GM12873 (cell line): ENCODE measurements around the gene MCOLN1.

Experiments used
- CTCF ChIP-seq: IDR thresholded peaks from 2 replicates; pipeline ENCODE4 v1.5.1; 2012; ENCODE audit warnings: low read depth, mild to moderate bottlenecking, moderate library complexity, low read length, control low read depth; ENCODE audit not compliant: insufficient read depth; ENCODE audit errors: missing control alignments

The MCOLN1 gene

GRCh38 chr19:7492142-7492541 is 30.3 kb upstream of the MCOLN1 start:
- no peak for TF ChIP-seq CTCF

- no peak for TF ChIP-seq CTCF
Measured at GRCh38 chr19:7492558-7492957, 29.9 kb upstream of the MCOLN1 start.

GRCh38 chr19:7494416-7495098 is 27.9 kb upstream of the MCOLN1 start:
- TF ChIP-seq CTCF = no peak

- TF ChIP-seq CTCF = peak; percentile 56
Measured at GRCh38 chr19:7497292-7497691, 25.1 kb upstream of the MCOLN1 start.

- no peak for TF ChIP-seq CTCF
Measured at GRCh38 chr19:7500811-7501450, 21.5 kb upstream of the MCOLN1 start.

GRCh38 chr19:7502552-7502951 is 19.9 kb upstream of the MCOLN1 start:
- no peak for TF ChIP-seq CTCF

- TF ChIP-seq CTCF = no peak
Measured at GRCh38 chr19:7504684-7505083, 17.7 kb upstream of the MCOLN1 start.
